Activated naive CD4-positive, alpha-beta T cell treated with Interleukin-2 at 50 U/mL for 16 hours (primary cell): ENCODE data around the gene SYNE2.
"Not testable (repeated sequence)": the region's sequence is repeated elsewhere in the genome, so short reads cannot be mapped to it uniquely, and the experiment has no call there.

Source experiments
- DNase-seq: peaks from one replicate; pipeline ENCODE4 v3.0.0-alpha.2; 2020

The SYNE2 gene

DNA sequence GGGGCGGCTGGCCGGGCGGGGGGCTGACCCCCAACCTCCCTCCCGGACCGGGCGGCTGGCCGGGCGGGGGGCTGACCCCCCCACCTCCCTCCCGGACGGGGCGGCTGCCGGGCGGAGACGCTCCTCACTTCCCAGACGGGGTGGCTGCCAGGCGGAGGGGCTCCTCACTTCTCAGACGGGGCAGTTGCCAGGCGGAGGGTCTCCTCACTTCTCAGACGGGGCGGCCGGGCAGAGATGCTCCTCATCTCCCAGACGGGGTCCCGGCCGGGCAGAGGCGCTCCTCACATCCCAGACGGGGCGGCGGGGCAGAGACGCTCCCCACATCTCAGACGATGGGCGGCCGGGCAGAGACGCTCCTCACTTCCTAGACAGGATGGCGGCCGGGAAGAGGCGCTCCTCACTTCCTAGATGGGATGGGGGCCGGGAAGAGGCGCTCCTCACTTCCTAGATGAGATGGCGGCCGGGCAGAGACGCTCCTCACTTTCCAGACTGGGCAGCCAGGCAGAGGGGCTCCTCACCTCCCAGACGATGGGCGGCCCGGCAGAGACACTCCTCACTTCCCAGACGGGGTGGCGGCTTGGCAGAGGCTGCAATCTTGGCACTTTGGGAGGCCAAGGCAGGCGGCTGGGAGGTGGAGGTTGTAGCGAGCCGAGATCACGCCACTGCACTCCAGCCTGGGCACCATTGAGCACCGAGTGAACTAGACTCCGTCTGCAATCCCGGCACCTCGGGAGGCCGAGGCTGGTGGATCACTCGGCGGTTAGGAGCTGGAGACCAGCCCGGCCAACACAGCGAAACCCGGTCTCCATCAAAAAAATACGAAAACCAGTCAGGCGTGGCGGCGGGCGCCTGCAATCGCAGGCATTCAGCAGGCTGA, 185.3 kb downstream of the SYNE2 start:
- not testable (repeated sequence) for DNase-seq

DNA sequence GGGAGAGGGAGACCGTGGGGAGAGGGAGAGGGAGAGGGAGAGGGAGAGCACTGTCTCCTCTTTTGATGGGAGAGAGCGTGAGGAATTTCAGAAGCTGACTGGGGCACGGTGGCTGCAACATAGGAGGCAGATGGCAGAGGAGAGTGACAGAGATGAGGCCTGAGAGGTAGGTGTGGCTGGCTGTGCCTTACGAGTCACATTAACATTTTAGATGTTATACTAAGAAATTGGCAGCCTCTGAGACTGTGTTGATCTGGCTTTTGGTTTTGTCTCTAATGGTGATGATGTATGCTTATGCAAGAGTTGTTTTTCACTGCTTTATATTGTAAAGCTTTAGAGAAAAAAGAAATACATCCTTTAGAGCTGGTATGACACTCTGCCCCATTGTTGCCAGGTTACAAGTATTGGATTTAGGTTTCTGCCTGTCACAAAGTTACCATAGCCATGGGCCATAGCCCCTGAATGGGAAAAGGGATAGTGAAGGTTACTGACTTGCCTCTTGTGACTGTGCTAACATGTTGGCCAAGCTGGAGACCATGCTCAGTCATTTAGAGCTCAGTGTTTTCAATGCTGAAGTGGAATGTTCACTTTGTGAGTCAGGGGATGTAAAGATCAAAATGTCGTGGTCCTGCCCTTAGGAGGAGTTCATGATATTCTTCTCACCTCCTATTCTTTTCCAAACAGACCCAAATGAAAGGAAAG, 186.2 kb downstream of the SYNE2 start:
- no peak for DNase-seq

GRCh38 chr14:64040044-64040443, 187.2 kb downstream of the SYNE2 start:
- no peak for DNase-seq

DNA sequence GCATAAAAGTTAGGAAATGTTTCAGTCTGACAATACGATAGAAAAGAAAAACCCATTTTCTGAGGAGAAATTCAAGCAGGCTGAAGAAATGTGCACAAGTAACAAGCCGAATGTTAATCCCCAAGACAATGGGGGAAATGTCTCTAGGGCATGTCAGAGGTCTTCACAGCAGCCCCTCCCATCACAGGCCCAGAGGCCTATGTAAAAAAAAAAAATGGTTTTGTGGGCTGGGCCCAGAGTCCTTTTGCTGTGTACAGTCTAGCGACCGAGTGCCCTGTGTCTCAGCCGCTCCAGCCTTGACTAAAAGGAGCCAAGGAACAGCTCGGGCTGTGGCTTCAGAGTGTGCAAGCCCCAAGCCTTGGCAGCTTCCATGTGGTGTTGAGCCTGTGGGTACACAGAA, 190.5 kb downstream of the SYNE2 start:
- not testable (repeated sequence) for DNase-seq

- DNase-seq: no peak
Measured at GRCh38 chr14:64045091-64045490, 192.3 kb downstream of the SYNE2 start.

GRCh38 chr14:64049616-64050381, 197.0 kb downstream of the SYNE2 start:
- DNase-seq: no peak

GRCh38 chr14:64053694-64054669, 201.2 kb downstream of the SYNE2 start:
- no peak for DNase-seq

- DNase-seq: no peak
Measured at GRCh38 chr14:64059454-64060198, 206.8 kb downstream of the SYNE2 start.

GRCh38 chr14:64060199-64060545, 207.4 kb downstream of the SYNE2 start:
- DNase-seq: no peak

DNA sequence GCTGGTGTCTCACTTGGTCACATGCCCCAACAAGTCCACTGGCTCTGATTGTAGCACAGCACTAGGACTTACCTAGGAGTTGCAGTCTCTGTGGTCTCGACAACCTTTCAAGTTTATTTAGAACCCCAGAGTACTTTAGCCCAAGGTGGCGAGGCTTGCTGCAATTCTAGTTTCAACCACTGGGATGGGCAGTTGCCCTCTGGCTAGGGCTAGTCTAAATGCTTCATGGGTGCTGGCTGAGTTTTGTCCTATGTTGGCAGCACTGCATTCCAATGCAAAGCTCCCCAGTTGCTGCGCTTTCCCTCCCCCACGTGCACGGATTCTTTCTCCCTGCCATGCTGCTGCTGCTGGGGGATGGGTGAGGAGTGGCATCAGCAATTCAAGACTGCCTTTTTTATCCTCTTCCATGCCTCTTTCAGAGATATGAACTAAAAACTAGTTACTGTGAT, 207.9 kb downstream of the SYNE2 start:
- no peak for DNase-seq

DNA sequence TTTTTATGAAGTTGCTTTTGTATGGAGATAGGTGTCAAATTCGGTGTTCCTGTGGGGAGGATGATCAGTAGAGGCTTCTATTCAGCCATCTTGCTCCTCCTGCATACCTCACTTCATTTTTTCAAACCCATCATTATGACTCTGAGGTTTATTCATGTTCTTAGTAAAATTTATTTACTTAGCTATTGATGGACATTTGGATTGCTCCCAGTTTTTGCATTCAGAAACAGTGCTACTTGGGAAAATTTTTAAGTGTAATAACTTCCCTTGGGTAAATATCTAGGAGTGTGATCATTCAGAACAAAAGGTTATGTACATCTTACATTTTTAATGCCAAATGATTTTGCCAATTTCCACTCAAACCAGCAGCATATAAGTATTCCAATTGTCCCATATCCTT, 208.3 kb downstream of the SYNE2 start:
- DNase-seq: no peak

DNA sequence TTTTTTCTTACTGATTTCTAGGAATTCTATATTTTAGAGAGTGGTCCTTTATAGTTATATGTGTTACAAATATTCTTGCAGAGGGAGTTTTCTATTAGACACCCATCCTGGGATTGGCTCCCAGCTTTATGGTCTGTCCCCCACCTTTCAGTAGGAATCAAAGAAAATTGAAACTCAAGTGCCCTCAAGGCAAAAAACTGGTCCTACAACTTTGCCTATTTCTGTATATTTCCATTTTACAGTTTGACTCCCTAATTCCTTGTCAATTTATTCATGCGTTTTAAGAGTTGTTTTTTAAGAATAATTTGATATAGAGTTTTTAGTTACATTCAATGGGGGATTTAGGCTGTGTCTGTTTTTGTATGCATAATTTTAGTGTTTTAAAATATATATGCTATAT, 208.9 kb downstream of the SYNE2 start:
- DNase-seq: no peak

GRCh38 chr14:64062381-64063115, 209.7 kb downstream of the SYNE2 start:
- no peak for DNase-seq

GRCh38 chr14:64064447-64064846, 211.6 kb downstream of the SYNE2 start:
- DNase-seq: no peak

- DNase-seq: no peak
Measured at GRCh38 chr14:64069634-64070359, 217.0 kb downstream of the SYNE2 start.

GRCh38 chr14:64074961-64075612, 222.3 kb downstream of the SYNE2 start:
- no peak for DNase-seq

GRCh38 chr14:64075613-64076005, 222.8 kb downstream of the SYNE2 start:
- DNase-seq: no peak

GRCh38 chr14:64080452-64080851, 227.6 kb downstream of the SYNE2 start:
- DNase-seq: no peak

DNA sequence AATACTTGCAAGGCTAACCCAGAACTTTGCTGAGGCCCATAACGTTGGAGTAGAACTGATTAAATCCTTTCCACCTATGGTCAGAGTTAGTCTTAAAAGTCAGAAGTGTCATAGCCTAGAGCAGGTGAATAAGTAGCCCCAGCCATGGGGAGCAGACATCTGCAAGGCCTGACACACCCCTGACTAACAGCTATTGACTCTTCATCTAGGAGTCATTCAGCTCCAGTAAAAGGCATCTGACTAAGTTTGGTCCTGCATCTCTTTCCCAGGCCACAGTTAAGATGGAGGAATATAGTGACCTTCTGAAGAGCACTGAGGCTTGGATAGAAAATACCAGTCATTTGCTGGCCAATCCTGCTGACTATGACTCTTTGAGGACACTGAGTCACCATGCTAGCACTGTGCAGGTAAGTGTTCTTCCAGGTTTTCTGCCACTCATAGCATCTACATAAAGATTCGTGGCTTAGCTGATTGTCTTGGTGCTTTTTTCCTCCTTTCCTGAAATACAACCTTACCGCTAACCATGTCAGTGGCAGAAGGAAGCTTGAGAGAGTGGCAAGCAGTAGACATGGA, 228.5 kb downstream of the SYNE2 start:
- DNase-seq: no peak
